GM19193 (cell line): ENCODE results near the gene CCDC88A.

ENCODE experiments used
- POLR2A ChIP-seq: IDR thresholded peaks from 4 replicates; pipeline ENCODE4 v1.6.1; 2011; ENCODE audit not compliant: insufficient read depth, insufficient read length; ENCODE audit errors: extremely low read depth

CCDC88A gene

GRCh38 chr2:55358451-55358850 is 61.2 kb downstream of the CCDC88A start:
- TF ChIP-seq POLR2A, result no peak

- TF ChIP-seq POLR2A, result no peak
These were observed 61.7 kb downstream of the CCDC88A start for GRCh38 chr2:55357927-55358326.

- TF ChIP-seq POLR2A, result no peak
These were observed 62.5 kb downstream of the CCDC88A start for GRCh38 chr2:55357164-55357563.

- no peak for TF ChIP-seq POLR2A
These were observed 64.2 kb downstream of the CCDC88A start for GRCh38 chr2:55355451-55355850.

GRCh38 chr2:55351672-55352071 is 68.0 kb downstream of the CCDC88A start:
- TF ChIP-seq POLR2A, result no peak

- no peak for TF ChIP-seq POLR2A
These were observed 74.6 kb downstream of the CCDC88A start for GRCh38 chr2:55345064-55345463.

- no peak for TF ChIP-seq POLR2A
These were observed 81.4 kb downstream of the CCDC88A start for GRCh38 chr2:55338268-55338667.

GRCh38 chr2:55334728-55335127 is 84.9 kb downstream of the CCDC88A start:
- no peak for TF ChIP-seq POLR2A

- TF ChIP-seq POLR2A, result no peak
These were observed 88.9 kb downstream of the CCDC88A start for GRCh38 chr2:55330541-55331297.

- TF ChIP-seq POLR2A, result no peak
These were observed 92.0 kb downstream of the CCDC88A start for GRCh38 chr2:55327470-55328230.

GRCh38 chr2:55314985-55315384 is 104.7 kb downstream of the CCDC88A start:
- TF ChIP-seq POLR2A, result no peak

GRCh38 chr2:55311444-55311870 is 108.2 kb downstream of the CCDC88A start:
- no peak for TF ChIP-seq POLR2A

GRCh38 chr2:55309446-55309845 is 110.2 kb downstream of the CCDC88A start:
- no peak for TF ChIP-seq POLR2A

- TF ChIP-seq POLR2A, result no peak
These were observed 117.4 kb downstream of the CCDC88A start for GRCh38 chr2:55302241-55302640.

- TF ChIP-seq POLR2A, result no peak
These were observed 118.4 kb downstream of the CCDC88A start for GRCh38 chr2:55301277-55301676.

GRCh38 chr2:55296393-55296792 is 123.3 kb downstream of the CCDC88A start:
- TF ChIP-seq POLR2A, result no peak

- TF ChIP-seq POLR2A, result no peak
These were observed 136.6 kb downstream of the CCDC88A start for GRCh38 chr2:55283083-55283482.
